ENCODE measurements around the gene RRAGD. TPM values are rescaled to one million over a fixed set of nuclear protein-coding genes. Genes with fewer than 3 reads are reported as not detected.

Gene RRAGD
- total and polyA plus RNA-seq, 2 of the 8 experiments (the other 6 are each of a cell fraction or from before 2014, with no cell fraction given): 7.2 to 30.8 TPM

- CTCF ChIA-PET (ENCODE audit: partially characterized antibody): interaction anchor here (0.6 to 3.0 kb wide), 36 partner anchors 9 to 831 kb away, joined by 3 to 16 read pairs (median 4); partner anchors contain the start of gene ANKRD6
- H4K91ac ChIP-seq (replicated peaks; ENCODE audit: insufficient read length, low read length): no peak overlapping the region
- TF ChIP-seq SP4 (IDR thresholded peaks at IDR 0.05; ENCODE audit: low read length): peak; percentile 87; the same call in 1 of the 2 replicates
- TF ChIP-seq KDM1A (IDR thresholded peaks at IDR 0.05; ENCODE audit: borderline replicate concordance, low read length): peak; percentile 76; the same call in 1 of the 2 replicates
- TF ChIP-seq, protein P1, sequence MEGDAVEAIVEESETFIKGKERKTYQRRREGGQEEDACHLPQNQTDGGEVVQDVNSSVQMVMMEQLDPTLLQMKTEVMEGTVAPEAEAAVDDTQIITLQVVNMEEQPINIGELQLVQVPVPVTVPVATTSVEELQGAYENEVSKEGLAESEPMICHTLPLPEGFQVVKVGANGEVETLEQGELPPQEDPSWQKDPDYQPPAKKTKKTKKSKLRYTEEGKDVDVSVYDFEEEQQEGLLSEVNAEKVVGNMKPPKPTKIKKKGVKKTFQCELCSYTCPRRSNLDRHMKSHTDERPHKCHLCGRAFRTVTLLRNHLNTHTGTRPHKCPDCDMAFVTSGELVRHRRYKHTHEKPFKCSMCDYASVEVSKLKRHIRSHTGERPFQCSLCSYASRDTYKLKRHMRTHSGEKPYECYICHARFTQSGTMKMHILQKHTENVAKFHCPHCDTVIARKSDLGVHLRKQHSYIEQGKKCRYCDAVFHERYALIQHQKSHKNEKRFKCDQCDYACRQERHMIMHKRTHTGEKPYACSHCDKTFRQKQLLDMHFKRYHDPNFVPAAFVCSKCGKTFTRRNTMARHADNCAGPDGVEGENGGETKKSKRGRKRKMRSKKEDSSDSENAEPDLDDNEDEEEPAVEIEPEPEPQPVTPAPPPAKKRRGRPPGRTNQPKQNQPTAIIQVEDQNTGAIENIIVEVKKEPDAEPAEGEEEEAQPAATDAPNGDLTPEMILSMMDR (IDR thresholded peaks at IDR 0.05; ENCODE audit: control extremely low read depth in 1 of 3, insufficient read depth in 1 of 3, low read depth in 1 of 3, low read length in 3 of 3): peak; percentile 56 to 77 (median 68)
- TF ChIP-seq TEAD4 (IDR thresholded peaks at IDR 0.05; ENCODE audit: low read depth, low read length): peak; percentile 14; the same call in 1 of the 2 replicates
- TF ChIP-seq HDAC2 (IDR thresholded peaks at IDR 0.05; ENCODE audit: borderline replicate concordance in 1 of 2, low read depth in 2 of 2, low read length in 2 of 2): no peak
- TF ChIP-seq MAFK (IDR thresholded peaks at IDR 0.05; ENCODE audit: low read depth, low read length): no peak
- TF ChIP-seq MAX (IDR thresholded peaks at IDR 0.05): peak; percentile 64
- TF ChIP-seq CEBPB (IDR thresholded peaks at IDR 0.05; ENCODE audit: low read depth, low read length): peak; percentile 95
Observed at GRCh38 chr6:89375427-89376267, 36.4 kb downstream of the RRAGD start.

More at GRCh38 chr6:89375427-89376267, 36.4 kb downstream of the RRAGD start:
- FAIRE-seq (peak; percentile 89), DNase-seq (ENCODE audit: low read depth in 1 of 2, low spot score in 2 of 2) (peak; percentile 78 to 82)
- H2BK5ac ChIP-seq (ENCODE audit: low read depth, low read length): no peak overlapping the region
- H3K9me3 ChIP-seq (ENCODE audit: insufficient read depth in 2 of 2, low read depth in 1 of 2, low read length in 1 of 2): no peaks in the 10 kb centered on the region
- no peaks in the 10 kb centered on the region for H3K79me2 ChIP-seq (ENCODE audit: control insufficient read depth in 1 of 2, insufficient read depth in 2 of 2, low read length in 2 of 2)
- no peak overlapping the region for H4K8ac ChIP-seq (ENCODE audit: extremely low read depth, insufficient read depth, low read length)
- H3K27ac ChIP-seq (ENCODE audit: low read depth, low read length): peak overlapping the region; percentile 34; the same call in 1 of the 2 replicates
- no peak overlapping the region for H3K23ac ChIP-seq (ENCODE audit: insufficient read length)
- H3K56ac ChIP-seq (replicated peaks; ENCODE audit: insufficient read length, low read depth, low read length): no peak overlapping the region
- no peaks in the 10 kb centered on the region for H3K79me1 ChIP-seq (ENCODE audit: low read depth, low read length)
- no peaks in the 10 kb centered on the region for H3K36me3 ChIP-seq (ENCODE audit: control insufficient read depth in 2 of 4, insufficient read depth in 4 of 4, low read length in 3 of 4)
- H2AK5ac ChIP-seq (ENCODE audit: low read depth, low read length): no peak overlapping the region
- no peak overlapping the region for H2BK20ac ChIP-seq (ENCODE audit: low read length)
- no peaks in the 10 kb centered on the region for H4K20me1 ChIP-seq (replicated peaks in 1 of 2; ENCODE audit: control insufficient read depth in 1 of 2, insufficient read depth in 2 of 2, low read length in 2 of 2)
- no peak overlapping the region for H3K14ac ChIP-seq (ENCODE audit: insufficient read length)
- WGBS, 2 experiments (ENCODE audit: extremely low coverage in 1 of 2, insufficient coverage in 1 of 2, insufficient read length in 1 of 2, insufficient replicate concordance in 2 of 2, low coverage in 1 of 2, low lambda C conversion rate in 2 of 2, missing lambda C conversion rate in 1 of 2): 67% methylated on average over 6 of the region's 6 CpGs; no CpG with 5 or more reads in 1 of the 2 experiments
- no peak overlapping the region for H3K4ac ChIP-seq (replicated peaks; ENCODE audit: insufficient read length, low read depth, low read length)
- no peaks in the 10 kb centered on the region; the same call in 1 of the 2 replicates for H3K23me2 ChIP-seq (ENCODE audit: low read depth, low read length)
- no peak overlapping the region for H2BK12ac ChIP-seq (ENCODE audit: low read depth, low read length)
- H3K4me1 ChIP-seq (replicated peaks in 1 of 4; ENCODE audit: control insufficient read depth in 3 of 4, insufficient read depth in 4 of 4, low read length in 3 of 4): peaks cover 0 to 7% (median 4%) of the 10 kb centered on the region in 4 experiments; a peak in 4 of 7 replicates
- H2AFZ ChIP-seq (ENCODE audit: low read length): peak overlapping the region; percentile 70; the same call in 1 of the 2 replicates
- peak overlapping the region in 1 of 4 experiments; percentile 21; a peak in 1 of 8 replicates for H3K4me3 ChIP-seq (ENCODE audit: extremely low read depth in 1 of 4, insufficient read depth in 2 of 4, low read depth in 3 of 4, low read length in 4 of 4)
- POLR2A ChIA-PET (ENCODE audit: partially characterized antibody): interaction anchor here (0.9 to 2.1 kb wide), 4 partner anchors 12 to 122 kb away, joined by 3 to 7 read pairs (median 4); partner anchors contain the start of gene UBE2J1
- no peak overlapping the region for H4K5ac ChIP-seq (ENCODE audit: insufficient read length, low read depth, low read length)
- no peak overlapping the region for H3K18ac ChIP-seq (ENCODE audit: extremely low read depth, low read length)
- no peak overlapping the region for H3K9ac ChIP-seq (replicated peaks in 1 of 4; ENCODE audit: extremely low read depth in 1 of 4, low read depth in 3 of 4, low read length in 3 of 4)
- no peaks in the 10 kb centered on the region for H3K27me3 ChIP-seq (replicated peaks in 1 of 4; ENCODE audit: control insufficient read depth in 3 of 4, extremely low read depth in 1 of 4, insufficient read depth in 3 of 4, low read length in 3 of 4)
- H3K4me2 ChIP-seq (ENCODE audit: insufficient read depth in 1 of 2, low read depth in 2 of 2, low read length in 2 of 2): peak overlapping the region in 1 of 2 experiments; percentile 31; a peak in 2 of 4 replicates
- H2BK15ac ChIP-seq (ENCODE audit: low read length): no peak overlapping the region
- H2BK120ac ChIP-seq (replicated peaks; ENCODE audit: low read depth, low read length): no peak overlapping the region
